AG10803 (cell line): ENCODE results near the gene PI16.

Source experiments
- DNase-seq: peaks from one replicate; pipeline ENCODE4 v3.0.0; 2010; ENCODE audit warnings: low read depth
- H3K4me3 ChIP-seq: 2 replicates; pipeline ENCODE4 v1.5.1; 2011; ENCODE audit warnings: mild to moderate bottlenecking, low read length, control low read depth
- CTCF ChIP-seq: conservative IDR thresholded peaks from 2 replicates; pipeline ENCODE4 v1.5.1; 2011; ENCODE audit warnings: mild to moderate bottlenecking, low read length, control low read depth, inconsistent platforms

PI16 gene

GRCh38 chr6:37004044-37004980 lies 49.8 kb downstream of the PI16 start:
- H3K4me3 ChIP-seq, result no peak overlapping the region
- TF ChIP-seq CTCF, result no peak
- no peak for DNase-seq

- TF ChIP-seq CTCF, result no peak
- no peak for DNase-seq
- no peak within 1 kb of the TSS for H3K4me3 ChIP-seq
Measured at GRCh38 chr6:37005061-37005810, 50.7 kb downstream of the PI16 start, which contains the start of gene FGD2. Gene FGD2 (plus strand): TSS chr6:37005655. CDS start chr6:37005818, 163 bp downstream.

GRCh38 chr6:37005827-37006567 lies 51.5 kb downstream of the PI16 start:
- TF ChIP-seq CTCF, result no peak
- H3K4me3 ChIP-seq, result no peak overlapping the region
- DNase-seq, result no peak

GRCh38 chr6:37006793-37007339 lies 52.3 kb downstream of the PI16 start:
- DNase-seq, result peak; percentile 83
- TF ChIP-seq CTCF, result no peak
- no peak overlapping the region for H3K4me3 ChIP-seq

- DNase-seq, result no peak
- no peak overlapping the region for H3K4me3 ChIP-seq
- TF ChIP-seq CTCF, result no peak
Measured at GRCh38 chr6:37007340-37008043, 53.0 kb downstream of the PI16 start.
